Measurements from ENCODE around the gene BICD1.
"Not testable (repeated sequence)": the region's sequence is repeated elsewhere in the genome, so short reads cannot be mapped to it uniquely, and the experiment has no call there.

BICD1 gene

GRCh38 chr12:32270818-32271710 lies 164.4 kb downstream of the BICD1 start:
- H3K4me3 ChIP-seq (ENCODE audit: low read length): no peak overlapping the region; the same call in 1 of the 2 replicates
- TF ChIP-seq ZNF274 (IDR thresholded peaks at IDR 0.05; ENCODE audit: low read depth, low read length): no peak

DNA sequence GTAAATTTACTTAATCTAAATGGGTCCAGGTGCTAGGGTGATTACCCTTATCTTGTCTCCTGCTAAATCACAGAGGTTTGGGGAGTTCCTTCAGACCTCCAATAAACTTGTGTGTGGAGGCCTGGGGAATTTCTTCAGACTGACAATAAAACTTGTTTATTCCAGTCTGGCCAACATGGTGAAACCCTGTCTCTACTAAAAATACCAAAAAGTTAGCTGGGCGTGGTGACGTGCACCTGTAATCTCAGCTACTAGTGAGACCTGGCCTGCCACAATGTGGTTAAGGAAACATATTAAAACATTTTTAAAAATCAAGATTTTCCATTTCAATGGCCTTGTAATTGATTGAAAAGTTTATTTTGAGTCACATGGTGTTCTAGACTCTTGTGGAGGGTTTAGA lies 165.8 kb downstream of the BICD1 start:
- no peak overlapping the region for H3K4me3 ChIP-seq (ENCODE audit: low read length)
- no peak for TF ChIP-seq ZNF274 (IDR thresholded peaks at IDR 0.05; ENCODE audit: low read depth, low read length)

- TF ChIP-seq ZNF274 (IDR thresholded peaks at IDR 0.05; ENCODE audit: low read depth, low read length): no peak
- peak overlapping the region; percentile 28; the same call in 1 of the 2 replicates for H3K4me3 ChIP-seq (ENCODE audit: low read length)
These were observed 166.4 kb downstream of the BICD1 start for GRCh38 chr12:32273063-32273522.

DNA sequence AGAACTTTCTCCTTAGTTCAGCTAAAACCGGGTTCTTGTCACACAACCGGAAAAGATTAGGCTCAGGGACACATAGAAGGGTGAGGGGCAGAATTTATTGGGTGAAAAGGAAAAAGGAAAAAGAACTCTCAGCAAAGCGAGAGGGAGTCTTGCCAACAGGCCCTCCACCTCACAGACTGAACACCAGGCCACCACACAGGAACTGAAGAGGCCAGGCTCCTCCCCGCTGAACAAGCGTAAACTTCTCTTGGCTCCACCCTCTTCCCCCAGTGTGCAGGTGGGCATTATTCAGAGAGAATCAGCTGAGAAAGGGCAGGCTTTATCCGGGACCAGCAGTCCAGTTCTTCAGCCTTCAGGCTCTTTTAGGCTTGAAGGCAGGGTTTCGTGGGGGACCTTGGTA lies 167.1 kb downstream of the BICD1 start:
- H3K4me3 ChIP-seq (ENCODE audit: low read length): no peak overlapping the region
- no peak for TF ChIP-seq ZNF274 (IDR thresholded peaks at IDR 0.05; ENCODE audit: low read depth, low read length)

GRCh38 chr12:32274665-32275064 lies 168.0 kb downstream of the BICD1 start:
- no peak overlapping the region for H3K4me3 ChIP-seq (ENCODE audit: low read length)
- TF ChIP-seq ZNF274 (IDR thresholded peaks at IDR 0.05; ENCODE audit: low read depth, low read length): no peak

- H3K4me3 ChIP-seq (ENCODE audit: low read length): not testable (repeated sequence)
These were observed 168.9 kb downstream of the BICD1 start for GRCh38 chr12:32275520-32275919.

DNA sequence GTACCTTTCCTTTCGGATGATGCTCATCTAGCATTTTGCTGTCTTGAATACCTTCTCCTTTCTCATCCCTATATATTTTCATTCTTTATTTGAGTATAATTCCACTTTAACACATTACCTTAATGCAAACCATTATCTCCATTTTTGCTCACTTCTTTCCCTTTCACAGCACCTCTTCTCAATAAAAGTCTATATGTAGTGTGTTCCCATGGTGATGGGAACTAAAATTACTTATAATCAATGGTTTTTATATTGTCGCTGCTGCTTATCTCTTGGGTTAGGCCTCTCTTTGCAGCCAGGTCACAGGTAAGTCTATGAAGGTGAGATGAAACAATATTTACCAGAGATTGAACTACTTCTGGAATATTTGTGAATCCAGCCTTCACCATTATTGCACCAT lies 171.1 kb downstream of the BICD1 start:
- H3K4me3 ChIP-seq (ENCODE audit: low read length): no peak overlapping the region

GRCh38 chr12:32281098-32281497 lies 174.5 kb downstream of the BICD1 start:
- TF ChIP-seq ZNF274 (IDR thresholded peaks at IDR 0.05; ENCODE audit: low read depth, low read length): no peak
- H3K4me3 ChIP-seq (ENCODE audit: low read length): no peak overlapping the region

More for the DNA sequence above, 171.1 kb downstream of the BICD1 start:
- TF ChIP-seq ZNF274 (IDR thresholded peaks at IDR 0.05; ENCODE audit: low read depth, low read length): no peak

DNA sequence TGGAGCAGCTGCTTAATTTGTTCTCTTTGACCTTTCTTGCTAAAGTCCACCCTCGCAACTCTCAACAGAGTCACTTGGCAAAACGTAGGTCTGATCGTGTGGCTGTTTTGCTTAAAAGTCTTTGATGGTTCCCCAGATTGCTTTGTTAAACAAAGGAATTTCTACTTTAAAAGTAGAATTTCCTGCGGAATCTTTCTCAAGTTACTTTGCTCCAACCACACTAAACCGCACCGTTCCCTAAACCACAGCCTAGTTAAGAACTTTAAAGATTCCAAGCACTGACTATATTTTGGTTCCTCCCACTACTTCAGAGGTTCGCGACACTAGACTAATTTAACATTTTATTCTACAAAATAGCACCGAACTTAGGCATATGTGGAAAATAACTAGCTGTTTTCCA lies 177.9 kb downstream of the BICD1 start:
- TF ChIP-seq ZNF274 (IDR thresholded peaks at IDR 0.05; ENCODE audit: low read depth, low read length): no peak
- no peak overlapping the region for H3K4me3 ChIP-seq (ENCODE audit: low read length)

GRCh38 chr12:32285021-32285420 lies 178.4 kb downstream of the BICD1 start:
- no peak for TF ChIP-seq ZNF274 (IDR thresholded peaks at IDR 0.05; ENCODE audit: low read depth, low read length)
- H3K4me3 ChIP-seq (ENCODE audit: low read length): no peak overlapping the region

GRCh38 chr12:32285489-32285888 lies 178.8 kb downstream of the BICD1 start:
- H3K4me3 ChIP-seq (ENCODE audit: low read length): no peak overlapping the region

DNA sequence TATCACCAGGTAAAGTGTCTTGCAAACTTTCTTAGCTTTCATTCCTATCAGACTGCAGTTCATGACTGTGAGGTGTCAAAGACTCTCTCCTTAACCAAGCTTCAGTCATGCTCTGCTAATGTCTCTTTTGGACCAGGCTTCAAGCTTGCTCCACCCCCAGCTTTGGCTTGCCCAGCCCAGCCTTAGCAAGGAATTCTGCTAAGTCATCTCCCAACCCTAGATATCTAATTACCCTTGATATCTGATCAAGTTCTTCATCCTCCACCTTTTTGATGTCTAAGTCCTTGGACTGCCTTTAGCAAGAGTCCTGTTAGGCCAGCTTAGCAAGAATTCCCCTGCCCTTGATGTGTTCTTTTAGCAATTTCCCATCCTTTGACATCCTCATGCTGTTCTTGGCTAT lies 183.8 kb downstream of the BICD1 start:
- no peak overlapping the region for H3K4me3 ChIP-seq (ENCODE audit: low read length)
- no peak for TF ChIP-seq ZNF274 (IDR thresholded peaks at IDR 0.05; ENCODE audit: low read depth, low read length)

More at GRCh38 chr12:32285489-32285888, 178.8 kb downstream of the BICD1 start:
- no peak for TF ChIP-seq ZNF274 (IDR thresholded peaks at IDR 0.05; ENCODE audit: low read depth, low read length)

DNA sequence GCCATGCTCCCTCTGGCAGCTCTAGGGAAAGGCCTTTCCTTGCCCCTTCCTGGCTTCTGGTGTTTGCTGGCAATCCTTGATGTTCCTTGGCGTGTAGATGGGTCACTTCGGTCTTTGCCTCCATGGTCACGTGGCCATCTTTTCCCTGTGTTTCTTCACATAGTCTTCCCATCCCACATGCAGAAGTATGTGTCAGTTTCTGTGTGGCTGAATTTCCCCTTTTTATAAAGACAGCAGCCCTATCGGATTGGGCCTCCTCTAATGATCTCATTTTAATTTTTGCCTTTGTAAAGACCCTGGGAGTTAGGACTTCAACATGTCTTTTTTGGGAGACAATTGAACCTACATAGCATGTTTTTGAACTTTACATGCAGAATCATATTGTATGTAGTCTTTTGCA lies 185.5 kb downstream of the BICD1 start:
- H3K4me3 ChIP-seq (ENCODE audit: low read length): no peak overlapping the region
- no peak for TF ChIP-seq ZNF274 (IDR thresholded peaks at IDR 0.05; ENCODE audit: low read depth, low read length)

GRCh38 chr12:32293808-32294419 lies 187.3 kb downstream of the BICD1 start:
- H3K4me3 ChIP-seq (ENCODE audit: low read length): no peak overlapping the region
- no peak for TF ChIP-seq ZNF274 (IDR thresholded peaks at IDR 0.05; ENCODE audit: low read depth, low read length)

DNA sequence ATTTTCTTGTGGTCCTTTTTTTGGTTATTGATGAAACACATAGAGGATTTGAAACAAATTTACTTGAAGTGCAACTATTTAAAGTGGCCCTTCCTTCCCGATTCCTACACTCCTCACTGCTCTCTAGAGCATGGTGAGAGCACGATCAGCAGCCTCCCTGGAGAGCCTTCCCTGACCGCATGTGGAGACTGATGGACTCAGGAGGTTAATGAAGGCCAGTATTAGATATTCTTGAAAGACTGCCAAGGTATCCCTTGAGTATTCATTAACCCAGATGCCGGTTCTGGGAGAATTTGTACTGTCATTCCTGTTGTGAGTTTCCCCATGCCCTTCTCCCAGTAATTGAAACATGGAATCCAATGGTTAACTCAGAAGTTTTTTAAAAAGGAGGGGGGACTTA lies 189.9 kb downstream of the BICD1 start:
- no peak for TF ChIP-seq ZNF274 (IDR thresholded peaks at IDR 0.05; ENCODE audit: low read depth, low read length)
- H3K4me3 ChIP-seq (ENCODE audit: low read length): no peak overlapping the region
